K562 (cell line): Measurements from ENCODE around the gene TNFRSF6B. TPM values are rescaled to one million over a fixed set of nuclear protein-coding genes. Genes with fewer than 3 reads are reported as not detected.

Experiments used
- ATAC-seq: fragments of 200-7000 bp; cut with Tn5 transposase; 3 replicates; pipeline ENCODE4 v1.9.1; 2020; ENCODE audit warnings: moderate library complexity
- BruUV-seq: library from RNA; stranded (reverse); fragments of 400-500 nt; replicated peaks from 2 replicates; lab custom pipeline; 2021; lab: Mats Ljungman, UMichigan
- CTCF ChIA-PET: fragments of 300-600 bp; formaldehyde crosslinking; extraction: SDS; loops from one replicate; lab custom pipeline; 2021; ENCODE audit warnings: low intra/inter-chr PET ratio; lab: Yijun Ruan, JAX
- POLR2A ChIA-PET: fragments of 300-600, 350-650 bp; sonication (Branson Sonifier 250); formaldehyde crosslinking; extraction: SDS; loops from one replicate; lab custom pipeline; 2021; ENCODE audit warnings: antibody characterized with exemption, inconsistent platforms; lab: Yijun Ruan, JAX
- DNase-seq, 4 experiments: peaks; one replicate each; pipeline versions ENCODE4 v3.0.0 to v3.0.0-alpha.2; 2011 to 2018; ENCODE audit warnings: low spot score in 3 of 4, mixed read lengths in 3 of 4; ENCODE audit errors: extremely low read depth in 1 of 4
- FAIRE-seq: peaks from 2 replicates; lab custom pipeline; 2011; peaks lifted over from hg19 to GRCh38; lab: Jason Lieb, UNC
- H2AFZ ChIP-seq: 2 replicates; pipeline ENCODE4 v1.6.0; 2011; ENCODE audit warnings: low read depth, low read length, control low read depth, inconsistent platforms
- H3K27ac ChIP-seq: fragments of 200-600 bp; 3 replicates; pipeline ENCODE4 v1.8.0; 2011; ENCODE audit warnings: low read depth, mild to moderate bottlenecking, control low read depth, inconsistent platforms, low read length, moderate library complexity, mixed read lengths; ENCODE audit errors: extremely low read depth
- H3K27me3 ChIP-seq, 2 experiments: fragments of 300-600 bp in 1 of 2; 2 replicates in 1 of 2; 3 replicates in 1 of 2; pipeline versions ENCODE4 v1.6.0 to v1.8.0; 2011; ENCODE audit warnings: inconsistent platforms in 2 of 2, low read length in 2 of 2, mild to moderate bottlenecking in 1 of 2, mixed read lengths in 1 of 2, moderate library complexity in 1 of 2; ENCODE audit not compliant: control insufficient read depth in 2 of 2, insufficient read depth in 2 of 2
- H3K36me3 ChIP-seq: fragments of 300-600 bp; 3 replicates; pipeline ENCODE4 v1.8.0; 2011; ENCODE audit warnings: mild to moderate bottlenecking, low read length, inconsistent platforms; ENCODE audit not compliant: control insufficient read depth, insufficient read depth
- H3K4me1 ChIP-seq, 2 experiments: fragments of 200-600 bp in 1 of 2; replicated peaks in 1 of 2; 2 replicates in 1 of 2; 3 replicates in 1 of 2; pipeline versions ENCODE4 v1.5.1 to v1.8.0; 2011; ENCODE audit warnings: inconsistent platforms in 2 of 2, low read length in 2 of 2, mild to moderate bottlenecking in 1 of 2, mixed read lengths in 1 of 2, moderate library complexity in 1 of 2; ENCODE audit not compliant: control insufficient read depth in 2 of 2, insufficient read depth in 2 of 2
- H3K4me2 ChIP-seq: 2 replicates; pipeline ENCODE4 v1.6.1; 2011; ENCODE audit warnings: low read length, control low read depth, inconsistent platforms, mixed read lengths; ENCODE audit not compliant: insufficient read depth
- H3K4me3 ChIP-seq: fragments of 200-600 bp; sonication (generic), shearing (Covaris generic); 2 replicates; pipeline ENCODE4 v1.5.1; 2016; ENCODE audit warnings: control low read depth, inconsistent platforms
- H3K79me2 ChIP-seq: fragments of 200-600 bp; 3 replicates; pipeline ENCODE4 v1.8.0; 2011; ENCODE audit warnings: low read length, inconsistent platforms; ENCODE audit not compliant: control insufficient read depth, insufficient read depth
- H3K9ac ChIP-seq, 2 experiments: 2 replicates each; pipeline versions ENCODE4 v1.6.0 to v1.6.1; 2011; ENCODE audit warnings: low read depth in 2 of 2, low read length in 2 of 2, control low read depth in 1 of 2, inconsistent platforms in 1 of 2, mild to moderate bottlenecking in 1 of 2, mixed read lengths in 1 of 2; ENCODE audit not compliant: insufficient read depth in 1 of 2
- H3K9me1 ChIP-seq: one replicate; pipeline ENCODE4 v1.6.0; 2011; ENCODE audit warnings: inconsistent platforms, mild to moderate bottlenecking, low read length, moderate library complexity; ENCODE audit not compliant: control insufficient read depth, insufficient read depth
- H3K9me3 ChIP-seq: replicated peaks from 2 replicates; pipeline ENCODE4 v1.5.1; 2011; ENCODE audit warnings: low read depth, low read length, inconsistent platforms; ENCODE audit not compliant: control insufficient read depth, insufficient read depth
- H4K20me1 ChIP-seq: replicated peaks from 2 replicates; pipeline ENCODE4 v1.6.1; 2011; ENCODE audit warnings: low read length, inconsistent platforms, mixed read lengths; ENCODE audit not compliant: control insufficient read depth, insufficient read depth
- MEF2D ChIP-seq: conservative IDR thresholded peaks from 2 replicates; pipeline ENCODE4 v1.6.1; 2016; ENCODE audit warnings: low read depth, missing genetic modification characterization, missing compliant biosample characterization
- MTA3 ChIP-seq: fragments of 450-650 bp; formaldehyde crosslinking; IDR thresholded peaks from 2 replicates; pipeline ENCODE4 v1.6.1; 2017; ENCODE audit warnings: mild to moderate bottlenecking, borderline replicate concordance
- POLR2G ChIP-seq: fragments of 200-400 bp; formaldehyde crosslinking; IDR thresholded peaks from 2 replicates; pipeline ENCODE4 v1.6.1; 2017; ENCODE audit warnings: low read depth, mild to moderate bottlenecking, antibody characterized with exemption, low read length, moderate library complexity
- RBFOX2 ChIP-seq: fragments of 200-400 bp; formaldehyde crosslinking; IDR thresholded peaks from 2 replicates; pipeline ENCODE4 v1.6.1; 2017; ENCODE audit warnings: low read depth, mild to moderate bottlenecking, low read length, moderate library complexity
- RFX5 ChIP-seq: IDR thresholded peaks from 2 replicates; pipeline ENCODE4 v1.6.1; 2011; ENCODE audit warnings: low read depth, mild to moderate bottlenecking, improper control_type of control experiment, low read length
- ZBTB33 ChIP-seq: sonication (generic); formaldehyde crosslinking; IDR thresholded peaks from 2 replicates; pipeline ENCODE4 v1.8.1; 2023; ENCODE audit warnings: mild to moderate bottlenecking, missing genetic modification reagents
- ZFP1 ChIP-seq: fragments of 450-650 bp; formaldehyde crosslinking; IDR thresholded peaks from 2 replicates; pipeline ENCODE4 v1.4.0; 2020; ENCODE audit warnings: mild to moderate bottlenecking, mixed read lengths
- ZNF212 ChIP-seq: fragments of 450-650 bp; formaldehyde crosslinking; IDR thresholded peaks from 2 replicates; pipeline ENCODE4 v1.4.0; 2020; ENCODE audit warnings: mild to moderate bottlenecking
- WGBS: fragments of 100-300 bp; shearing (Covaris generic); methylation state at CpG from one replicate; pipeline ENCODE4 v1.1.6; 2016; ENCODE audit warnings: low coverage, mixed read lengths; ENCODE audit not compliant: insufficient coverage; ENCODE audit errors: missing lambda C conversion rate; 5-methylcytosine and 5-hydroxymethylcytosine counted together
- in situ Hi-C: fragments of 300-500 bp; cut with MboI; formaldehyde crosslinking; loops from 4 replicates; pipeline ENCODE4 v1.15.0; 2018; ENCODE audit warnings: inconsistent platforms, mixed read lengths
- intact Hi-C: fragments of 100-400 bp; cut with micrococcal nuclease; formaldehyde crosslinking; loops from 2 replicates; pipeline ENCODE4 v1.14.2; 2022
- polyA plus RNA-seq, 8 experiments: library from polyadenylated mRNA; depleted of rRNA in 4 of 8; stranded (reverse) in 5 of 8; unstranded in 3 of 8; fragments of >200 nt; fragmentation: Nextera tagmentation in 2 of 8; fragmentation: Illumina TruSeq in 1 of 8; extraction: Ambion mirVana in 2 of 8; extraction: Trizol in 1 of 8; gene quantifications; 2 replicates each; pipeline versions ENCODE4 v1.2.1 to v1.2.3, GENCODE V29; 2011 to 2014; ENCODE audit warnings: inconsistent platforms in 1 of 8, missing spikeins in 1 of 8
- total RNA-seq, 7 experiments: library from RNA; depleted of rRNA in 6 of 7; stranded (reverse); fragments of >200 nt in 6 of 7; fragmentation: Illumina TruSeq in 2 of 7; extraction: Trizol in 2 of 7; gene quantifications; 2 replicates each; pipeline versions ENCODE4 v1.2.1 to v1.2.3, GENCODE V29; 2011 to 2021; ENCODE audit warnings: low replicate concordance in 1 of 7
- TF ChIP-seq, protein P1 (sequence below): sonication (generic); formaldehyde crosslinking; IDR thresholded peaks from 2 replicates; pipeline ENCODE4 v1.8.1; 2023; ENCODE audit warnings: mild to moderate bottlenecking, missing genetic modification reagents

The TNFRSF6B gene
- total and polyA plus RNA-seq, 9 of the 15 experiments (the other 6 are each of a cell fraction or from before 2014, with no cell fraction given), result 0.10 to 3.5 (median 0.32) TPM; not detected in 6

- Histone ChIP-seq H2AFZ (no peak overlapping the region), H3K79me2 (no peaks in the 10 kb centered on the region), H3K4me3 (no peak overlapping the region), H3K36me3 (peaks cover 44% of the 10 kb centered on the region; the same call in 1 of the 3 replicates), H3K9me3 (no peaks in the 10 kb centered on the region), H3K27me3 (no peaks in the 10 kb centered on the region), H3K27ac (no peak overlapping the region), H3K4me1 (peaks cover 9 to 70% of the 10 kb centered on the region in 2 experiments), H3K9me1 (no peaks in the 10 kb centered on the region), H3K4me2 (no peak overlapping the region), H4K20me1 (no peaks in the 10 kb centered on the region), H3K9ac (peak overlapping the region in 1 of 2 experiments; percentile 91; a peak in 1 of 4 replicates)
- POLR2A ChIA-PET, result interaction anchor here (0.6 kb wide), 1 partner anchor 414 kb away, joined by 3 read pairs; no protein-coding TSS in a partner anchor
- no peak for FAIRE-seq
- in situ Hi-C loops, result no loop called here
- ATAC-seq, result no peak
- intact Hi-C loops, result no loop called here
- CTCF ChIA-PET, result no interaction called here
- TF ChIP-seq ZNF212 (CRISPR knock-in tag) (no peak), MTA3 (no peak), RBFOX2 (peak; percentile 38; the same call in 1 of the 2 replicates), POLR2G (peak; percentile 71), MEF2D (tag) (no peak), ZBTB33 (CRISPR knock-in tag) (no peak), ZFP1 (CRISPR knock-in tag) (no peak), RFX5 (no peak)
- TF ChIP-seq, protein P1, sequence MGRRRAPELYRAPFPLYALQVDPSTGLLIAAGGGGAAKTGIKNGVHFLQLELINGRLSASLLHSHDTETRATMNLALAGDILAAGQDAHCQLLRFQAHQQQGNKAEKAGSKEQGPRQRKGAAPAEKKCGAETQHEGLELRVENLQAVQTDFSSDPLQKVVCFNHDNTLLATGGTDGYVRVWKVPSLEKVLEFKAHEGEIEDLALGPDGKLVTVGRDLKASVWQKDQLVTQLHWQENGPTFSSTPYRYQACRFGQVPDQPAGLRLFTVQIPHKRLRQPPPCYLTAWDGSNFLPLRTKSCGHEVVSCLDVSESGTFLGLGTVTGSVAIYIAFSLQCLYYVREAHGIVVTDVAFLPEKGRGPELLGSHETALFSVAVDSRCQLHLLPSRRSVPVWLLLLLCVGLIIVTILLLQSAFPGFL (CRISPR knock-in tag), result no peak
- DNase-seq, result no peak
- BruUV-seq, result no TSS peak
- 89% methylated on average over 14 of the region's 21 CpGs for WGBS
These were observed 11.0 kb upstream of the TNFRSF6B start for GRCh38 chr20:63685269-63686026.
